GM18526 (cell line): Measurements from ENCODE around the gene SLC32A1.
A peak's percentile ranks its signal among the peaks of the same experiment; 100 is the strongest.

Source experiments
- POLR2A ChIP-seq: IDR thresholded peaks from 3 replicates; pipeline ENCODE4 v1.6.1; 2011; ENCODE audit not compliant: insufficient read length; ENCODE audit errors: extremely low read depth

SLC32A1 gene

DNA sequence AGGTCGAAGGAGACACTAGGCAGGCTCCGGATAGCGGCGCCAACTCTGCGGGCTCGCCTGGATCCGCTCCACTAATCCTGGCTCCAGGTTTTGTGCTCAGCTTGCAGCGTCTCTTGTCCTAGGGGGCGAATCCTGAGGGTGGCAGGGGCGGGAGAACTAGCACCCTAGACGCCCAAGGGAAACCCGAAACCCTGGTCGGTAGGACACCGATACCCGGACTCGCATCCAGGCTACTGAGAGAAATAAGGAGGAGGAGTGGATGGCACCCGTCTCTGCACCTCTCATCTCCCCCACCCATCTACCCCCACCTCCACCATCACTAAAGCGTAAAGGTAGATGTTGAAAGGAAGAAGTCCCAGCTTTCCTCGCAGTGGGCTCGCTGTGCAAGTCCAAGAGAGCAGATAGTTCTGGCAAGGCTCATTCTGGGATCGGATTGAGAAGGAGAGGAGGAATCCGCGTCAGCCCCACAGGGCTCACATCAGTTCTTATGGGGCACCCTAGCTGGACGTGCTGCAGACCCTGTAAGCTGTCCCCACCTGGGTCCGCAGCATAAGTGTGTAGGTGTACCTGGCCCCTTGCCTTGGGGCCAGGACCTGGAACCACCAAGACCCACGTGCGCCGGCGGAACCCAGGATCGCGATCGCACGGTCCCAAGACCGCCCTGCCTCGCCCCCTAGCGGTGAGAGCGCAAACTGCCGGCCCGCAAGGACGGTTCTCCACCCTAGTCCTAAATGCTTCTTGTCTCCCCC, 6.9 kb downstream of the SLC32A1 start:
- TF ChIP-seq POLR2A, result no peak

DNA sequence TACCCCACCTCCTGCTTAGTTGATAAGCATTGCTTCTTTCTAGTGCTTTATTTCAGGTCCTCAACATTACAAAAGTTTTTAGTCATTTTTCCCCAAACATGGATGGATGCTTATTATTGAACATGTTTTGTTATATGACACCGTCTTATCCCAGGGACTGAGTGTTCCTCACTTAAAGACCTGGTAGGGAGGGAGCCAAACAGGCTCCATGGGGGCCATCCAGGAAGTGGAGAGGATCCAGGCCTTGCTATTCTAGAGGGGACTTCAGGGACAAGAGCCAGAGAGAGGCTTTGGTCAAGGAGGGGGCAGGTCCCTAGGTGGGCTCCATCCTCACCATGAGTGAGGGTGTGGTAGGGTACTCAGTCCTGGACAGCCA, 7.4 kb downstream of the SLC32A1 start:
- TF ChIP-seq POLR2A, result no peak

DNA sequence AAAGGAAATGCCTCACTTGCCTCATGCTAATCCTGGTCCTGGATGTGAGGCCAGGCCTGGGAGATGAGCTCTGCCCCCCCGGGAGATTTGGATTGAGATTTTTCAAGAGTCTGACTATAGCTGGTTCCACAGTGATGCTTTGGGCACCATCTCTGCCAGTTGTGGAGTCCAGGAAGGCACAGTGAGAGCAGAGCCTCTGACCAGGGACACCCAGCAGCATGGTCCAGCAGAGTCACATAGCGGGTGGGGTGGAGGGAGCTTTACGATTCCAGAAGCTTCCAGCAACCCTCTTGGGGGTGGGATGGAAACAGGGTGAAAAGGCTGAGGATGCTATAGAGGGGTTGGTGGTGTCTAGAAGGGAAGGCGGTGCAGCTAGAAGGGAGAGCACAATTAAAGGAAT, 8.7 kb downstream of the SLC32A1 start:
- no peak for TF ChIP-seq POLR2A

DNA sequence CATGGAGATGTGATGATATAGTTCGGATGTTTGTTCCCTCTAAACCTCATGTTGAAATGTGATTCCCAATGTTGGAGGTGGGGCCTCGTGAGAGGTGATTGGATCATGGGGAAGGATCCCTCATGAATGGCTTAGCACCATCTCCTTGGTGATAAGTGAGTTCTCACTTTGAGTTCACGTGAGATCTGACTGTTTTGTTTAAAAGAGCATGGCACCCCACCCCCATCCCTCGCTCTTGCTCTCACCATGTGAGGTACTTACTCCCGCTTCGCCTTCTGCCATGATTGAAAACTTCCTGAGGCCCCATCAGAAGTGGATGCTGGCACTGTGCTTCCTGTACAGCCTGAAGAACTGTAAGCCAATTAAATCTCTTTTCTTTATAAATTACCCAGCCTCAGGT, 10.9 kb downstream of the SLC32A1 start:
- TF ChIP-seq POLR2A, result no peak

DNA sequence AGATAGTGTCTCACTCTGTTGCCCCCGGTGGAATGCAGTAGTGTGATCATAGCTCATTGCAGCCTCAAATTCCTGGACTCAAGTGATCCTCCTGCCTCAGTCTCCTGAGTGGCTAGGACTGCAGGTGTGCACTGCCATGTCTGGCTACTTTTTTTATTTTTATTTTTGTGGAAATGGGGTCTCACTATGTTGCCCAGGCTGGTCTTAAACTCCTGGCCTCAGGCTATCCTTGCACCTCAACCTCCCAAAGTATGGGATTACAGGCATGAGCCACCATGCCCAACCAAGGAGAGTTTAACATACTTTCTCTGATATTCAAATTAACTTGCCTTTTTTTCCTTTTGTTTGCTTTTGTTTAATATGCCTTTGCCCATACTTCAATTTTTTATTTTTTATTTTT, 13.6 kb downstream of the SLC32A1 start:
- no peak for TF ChIP-seq POLR2A

DNA sequence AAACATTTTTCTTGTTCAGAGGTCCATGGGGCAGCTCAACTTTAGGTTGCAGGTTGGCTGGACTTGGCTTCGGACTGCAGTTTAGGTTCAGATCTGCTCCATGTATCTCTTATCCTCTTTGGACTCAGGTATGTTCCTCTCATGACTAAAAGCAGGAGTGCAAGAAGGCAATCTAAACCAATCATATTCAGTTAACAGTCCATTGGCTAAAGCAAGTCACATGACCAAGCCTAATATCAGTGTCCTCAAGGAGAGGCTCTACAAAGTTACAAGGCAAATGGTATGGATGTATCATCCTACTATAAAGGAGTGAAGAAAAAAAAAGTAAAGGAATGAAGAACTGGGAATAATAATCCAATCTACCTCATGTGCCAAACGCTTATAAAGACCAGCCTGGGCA, 21.5 kb downstream of the SLC32A1 start:
- no peak for TF ChIP-seq POLR2A

DNA sequence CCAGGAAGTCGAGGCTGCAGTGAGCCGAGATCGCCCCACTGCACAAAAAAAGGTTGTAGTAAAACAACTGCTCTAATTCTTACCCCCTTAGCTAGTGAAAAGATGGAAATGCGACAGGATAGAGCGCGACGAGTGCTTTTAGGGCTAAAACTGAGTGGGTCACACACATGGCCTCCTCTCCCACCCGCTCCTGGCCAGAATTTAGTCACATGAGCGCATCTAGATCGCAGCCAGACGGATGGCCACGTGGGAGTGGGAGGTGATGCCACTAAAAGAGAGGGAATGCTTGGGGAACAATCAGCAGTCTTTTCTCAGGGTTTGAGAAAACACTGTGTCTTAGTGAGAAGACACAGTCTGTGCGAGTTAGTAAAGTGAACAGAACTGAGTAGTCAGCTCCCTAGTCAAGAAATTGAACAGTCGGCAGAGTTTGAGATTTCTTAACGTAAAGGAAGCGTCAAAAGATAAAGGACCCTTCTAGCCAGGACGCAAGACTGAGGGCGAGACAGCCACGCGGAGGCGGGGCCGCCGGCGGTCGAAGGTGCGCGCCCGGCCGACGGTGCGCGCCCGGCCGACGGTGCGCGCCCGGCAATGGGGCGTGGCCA, 23.3 kb downstream of the SLC32A1 start:
- TF ChIP-seq POLR2A, result no peak

DNA sequence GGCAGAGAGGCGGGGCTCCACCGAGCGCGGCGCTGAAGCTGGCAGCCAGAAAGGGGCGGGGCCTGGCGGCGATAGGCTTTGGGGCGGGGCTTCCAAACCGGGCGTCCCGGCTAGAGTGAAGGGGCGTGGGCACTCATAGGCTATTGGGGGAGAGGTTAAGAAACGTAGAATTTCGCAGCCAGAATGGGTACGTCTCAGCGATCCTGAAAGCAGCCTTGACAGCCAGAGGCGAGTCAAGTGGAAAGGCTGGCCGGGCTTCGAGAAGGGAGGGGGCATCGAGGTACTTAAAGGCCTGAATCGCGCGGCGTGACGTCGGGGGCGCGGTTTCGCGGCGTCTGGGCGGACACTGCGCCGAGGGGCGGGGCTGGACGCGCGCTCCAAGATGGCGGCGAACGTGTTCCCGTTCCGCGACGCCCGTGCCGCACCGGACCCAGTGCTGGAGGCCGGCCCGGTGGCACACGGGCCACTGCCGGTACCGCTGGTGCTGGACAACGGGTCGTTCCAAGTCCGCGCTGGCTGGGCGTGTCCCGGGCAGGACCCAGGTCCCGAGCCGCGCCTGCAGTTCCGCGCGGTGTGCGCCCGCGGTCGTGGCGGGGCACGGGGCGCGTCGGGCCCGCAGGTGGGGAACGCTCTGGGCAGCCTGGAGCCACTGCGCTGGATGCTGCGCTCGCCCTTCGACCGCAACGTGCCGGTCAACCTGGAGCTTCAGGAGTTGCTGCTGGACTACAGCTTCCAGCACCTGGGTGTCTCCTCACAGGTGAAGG, 24.0 kb downstream of the SLC32A1 start, which contains the start of gene ACTR5:
Gene ACTR5 (plus strand): TSS at position 364 of the 764 bp plus-strand sequence. CDS start 19 bp downstream, at position 383.
- peak; percentile 66 for TF ChIP-seq POLR2A

DNA sequence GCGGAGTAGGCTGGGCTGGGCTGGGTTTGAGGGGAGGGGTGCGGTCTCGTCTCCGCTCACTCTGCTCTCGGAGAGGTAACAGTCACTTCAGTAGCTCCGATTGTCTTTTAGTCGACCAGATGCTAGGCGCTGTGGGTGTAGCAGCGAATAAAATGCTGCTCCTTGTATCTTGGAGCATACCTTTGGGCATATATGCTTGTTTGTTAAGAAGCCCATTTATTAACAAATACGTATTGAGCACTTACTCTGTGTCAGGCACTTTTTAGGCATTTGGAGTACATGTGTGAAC, 24.5 kb downstream of the SLC32A1 start:
- no peak for TF ChIP-seq POLR2A

DNA sequence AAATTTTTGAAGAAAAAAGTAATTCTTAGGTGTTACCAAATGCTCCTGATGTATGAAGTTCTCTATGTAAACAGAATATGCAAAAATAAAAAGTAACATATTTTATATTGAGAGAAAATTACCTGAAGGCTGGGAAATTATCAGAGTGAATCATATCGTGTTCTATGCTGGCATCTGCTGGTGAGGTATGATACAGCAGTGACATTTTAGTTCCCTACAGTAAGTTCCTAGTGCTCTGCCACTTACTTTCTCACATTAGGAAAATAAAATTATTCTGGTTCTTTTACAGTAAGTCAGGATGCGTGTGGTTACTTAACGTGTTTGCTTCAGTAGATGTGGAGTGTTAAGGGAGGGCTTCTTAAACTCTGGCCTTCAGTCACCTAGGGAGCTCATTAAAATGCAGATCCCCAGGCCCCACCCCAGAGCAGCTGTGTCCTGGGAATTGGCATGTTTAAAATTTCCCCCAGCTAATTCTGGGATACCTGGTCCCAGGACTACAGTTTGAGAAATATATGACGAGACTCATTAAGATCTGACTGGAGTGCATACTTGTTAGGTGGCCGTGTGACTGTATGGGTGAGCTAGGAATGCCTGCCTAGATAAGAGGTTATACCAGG, 27.2 kb downstream of the SLC32A1 start:
- no peak for TF ChIP-seq POLR2A

DNA sequence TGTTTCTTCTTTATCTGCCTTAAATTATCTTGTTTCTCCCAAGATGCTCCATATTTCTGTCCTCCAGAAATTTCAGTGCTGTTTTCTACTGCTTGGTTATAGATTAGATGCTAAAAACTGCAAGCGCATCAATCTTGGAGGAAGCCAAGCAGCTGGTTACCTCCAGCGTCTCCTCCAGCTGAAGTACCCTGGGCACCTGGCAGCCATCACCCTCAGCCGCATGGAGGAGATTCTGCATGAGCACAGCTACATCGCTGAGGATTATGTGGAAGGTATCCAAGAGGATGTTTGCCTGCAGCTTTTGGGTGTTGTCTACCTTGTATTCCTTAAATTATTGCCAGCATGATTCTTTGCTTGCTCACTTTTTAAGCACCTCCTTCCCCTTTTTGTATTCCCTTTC, 27.7 kb downstream of the SLC32A1 start:
- no peak for TF ChIP-seq POLR2A

DNA sequence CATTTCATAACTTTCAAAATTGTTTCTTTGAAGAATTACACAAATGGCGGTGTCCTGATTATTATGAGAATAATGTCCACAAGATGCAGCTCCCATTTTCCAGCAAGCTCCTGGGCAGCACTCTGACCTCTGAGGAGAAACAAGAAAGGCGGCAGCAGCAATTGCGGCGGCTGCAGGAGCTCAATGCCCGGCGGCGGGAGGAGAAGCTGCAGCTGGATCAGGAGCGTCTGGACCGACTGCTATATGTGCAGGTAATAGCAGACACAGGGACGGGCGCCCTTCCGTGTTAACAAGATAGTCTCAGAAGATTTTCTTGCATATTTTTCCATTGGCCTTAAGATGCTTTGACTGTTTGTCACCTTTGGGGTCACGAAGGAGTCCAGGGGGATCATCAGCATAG, 30.6 kb downstream of the SLC32A1 start:
- no peak for TF ChIP-seq POLR2A

DNA sequence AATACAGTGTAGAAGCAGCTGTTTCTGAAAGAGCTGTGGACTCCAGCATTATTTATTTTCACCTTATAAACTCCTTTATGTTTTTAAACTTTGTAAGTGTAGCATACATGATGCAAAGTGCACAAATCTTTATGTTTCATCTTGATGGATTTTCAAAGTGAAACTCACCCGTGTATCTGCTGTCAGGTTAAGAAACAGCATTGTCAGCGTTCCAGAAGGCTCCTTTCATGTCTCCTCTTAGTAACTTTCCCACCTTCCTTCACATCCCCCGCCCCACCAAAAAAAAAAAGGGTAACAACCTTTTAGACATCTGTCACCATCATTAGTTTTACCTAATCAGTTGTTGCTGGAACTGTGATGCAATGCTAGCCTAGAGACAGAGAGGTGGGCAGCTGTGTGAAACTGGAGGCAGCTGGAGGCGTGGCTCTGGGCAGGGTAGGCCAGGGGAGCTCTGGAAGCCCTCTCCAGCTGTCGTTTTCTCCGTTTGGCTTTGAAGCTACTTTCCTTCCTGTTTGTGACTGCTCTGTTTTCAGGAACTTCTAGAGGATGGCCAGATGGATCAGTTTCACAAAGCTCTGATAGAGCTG, 31.1 kb downstream of the SLC32A1 start:
- TF ChIP-seq POLR2A, result no peak

DNA sequence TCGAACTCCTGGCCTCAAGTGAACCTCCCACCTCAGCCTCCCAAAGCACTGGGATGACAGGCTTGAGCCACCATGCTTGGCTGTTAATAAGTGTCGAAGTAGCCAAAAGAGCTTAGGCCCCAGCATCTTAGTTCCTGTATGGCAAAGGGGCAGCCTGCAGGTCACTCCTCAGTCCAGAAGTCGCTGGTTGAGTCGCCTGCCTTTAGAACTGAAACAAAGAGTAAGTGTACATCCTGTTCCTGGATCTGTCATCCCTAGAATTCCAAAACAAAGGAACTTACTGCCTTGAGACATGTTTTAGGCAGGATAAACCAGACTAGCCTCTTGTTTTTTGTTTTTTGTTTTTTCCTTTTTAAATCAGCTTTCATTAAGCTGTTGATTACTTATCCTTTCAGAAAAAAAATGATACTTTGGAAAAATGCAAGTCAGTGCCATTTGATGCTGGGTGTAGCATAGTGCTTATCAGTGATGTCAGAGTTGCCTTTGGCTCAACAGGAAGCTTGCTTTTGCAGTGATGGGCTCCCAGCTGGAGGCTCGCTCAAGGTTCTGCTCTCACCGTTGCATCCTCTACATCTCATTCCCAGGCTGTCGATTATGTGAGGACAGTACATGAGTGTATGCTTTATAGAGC, 33.0 kb downstream of the SLC32A1 start:
- no peak for TF ChIP-seq POLR2A

DNA sequence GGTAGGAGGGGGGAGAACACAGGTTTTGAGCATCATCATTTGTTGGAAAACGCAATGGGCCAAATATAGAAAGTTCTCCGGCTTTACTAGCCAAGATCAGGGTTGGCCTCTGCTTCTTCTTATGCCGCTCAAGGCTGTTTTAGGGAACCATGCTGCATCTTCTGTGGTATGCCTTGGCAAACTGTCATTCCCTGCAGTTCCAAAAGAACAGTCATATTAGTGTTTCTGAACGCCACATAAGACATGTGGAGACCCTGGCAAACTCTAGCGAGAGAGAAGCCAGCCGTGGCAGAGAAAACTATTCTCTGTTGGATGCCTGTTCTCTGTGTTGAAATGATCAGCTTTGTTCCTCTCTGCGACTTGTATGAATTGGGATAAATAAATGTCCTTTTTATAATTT, 34.8 kb downstream of the SLC32A1 start:
- no peak for TF ChIP-seq POLR2A
